ENCODE measurements around the gene SLC29A2. TPM values are rescaled to one million over a fixed set of nuclear protein-coding genes. Genes with fewer than 3 reads are reported as not detected.

The SLC29A2 gene
- polyA plus RNA-seq, 1 of the 3 experiments (the other 2 are of a cell fraction), result 3.2 TPM

DNA sequence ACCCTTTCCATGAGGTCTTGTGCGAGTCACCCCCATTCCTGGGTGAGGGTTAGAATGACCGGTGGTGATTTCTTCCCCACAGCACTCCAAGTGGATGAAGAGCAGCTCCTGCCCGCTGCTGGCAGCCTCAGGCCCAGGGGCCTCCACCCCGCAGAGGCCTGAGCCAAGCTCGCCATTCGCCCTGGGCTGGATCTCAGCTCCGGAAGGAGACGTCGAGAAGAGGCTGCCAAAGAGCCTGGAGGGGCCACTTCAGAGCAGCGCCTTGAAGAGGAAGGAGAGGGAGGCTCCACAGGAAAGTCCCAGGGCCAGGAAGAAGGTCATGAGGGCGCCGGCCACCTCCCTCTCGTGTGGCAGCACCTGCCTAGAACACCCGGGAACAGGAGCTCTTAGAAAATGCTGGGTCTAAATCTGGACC lies 8.4 kb downstream of the SLC29A2 start:
- no peak for TF ChIP-seq GABPA (IDR thresholded peaks at IDR 0.05; ENCODE audit: low read depth)
- TF ChIP-seq CHD2 (IDR thresholded peaks at IDR 0.05; ENCODE audit: low read length, partially characterized antibody), result no peak
- no peak for TF ChIP-seq SMC3 (IDR thresholded peaks at IDR 0.05; ENCODE audit: low read depth, low read length)
- no peak for TF ChIP-seq TCF12 (IDR thresholded peaks at IDR 0.05)
- no peak for TF ChIP-seq TAF1 (IDR thresholded peaks at IDR 0.05; ENCODE audit: borderline replicate concordance, low read depth, low read length)
- no peak for TF ChIP-seq GATA2 (CRISPR knock-in tag; IDR thresholded peaks at IDR 0.05)
- TF ChIP-seq, protein P1, sequence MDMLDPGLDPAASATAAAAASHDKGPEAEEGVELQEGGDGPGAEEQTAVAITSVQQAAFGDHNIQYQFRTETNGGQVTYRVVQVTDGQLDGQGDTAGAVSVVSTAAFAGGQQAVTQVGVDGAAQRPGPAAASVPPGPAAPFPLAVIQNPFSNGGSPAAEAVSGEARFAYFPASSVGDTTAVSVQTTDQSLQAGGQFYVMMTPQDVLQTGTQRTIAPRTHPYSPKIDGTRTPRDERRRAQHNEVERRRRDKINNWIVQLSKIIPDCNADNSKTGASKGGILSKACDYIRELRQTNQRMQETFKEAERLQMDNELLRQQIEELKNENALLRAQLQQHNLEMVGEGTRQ (IDR thresholded peaks at IDR 0.05; ENCODE audit: borderline replicate concordance, low read depth, low read length), result no peak
- TF ChIP-seq, protein P2, sequence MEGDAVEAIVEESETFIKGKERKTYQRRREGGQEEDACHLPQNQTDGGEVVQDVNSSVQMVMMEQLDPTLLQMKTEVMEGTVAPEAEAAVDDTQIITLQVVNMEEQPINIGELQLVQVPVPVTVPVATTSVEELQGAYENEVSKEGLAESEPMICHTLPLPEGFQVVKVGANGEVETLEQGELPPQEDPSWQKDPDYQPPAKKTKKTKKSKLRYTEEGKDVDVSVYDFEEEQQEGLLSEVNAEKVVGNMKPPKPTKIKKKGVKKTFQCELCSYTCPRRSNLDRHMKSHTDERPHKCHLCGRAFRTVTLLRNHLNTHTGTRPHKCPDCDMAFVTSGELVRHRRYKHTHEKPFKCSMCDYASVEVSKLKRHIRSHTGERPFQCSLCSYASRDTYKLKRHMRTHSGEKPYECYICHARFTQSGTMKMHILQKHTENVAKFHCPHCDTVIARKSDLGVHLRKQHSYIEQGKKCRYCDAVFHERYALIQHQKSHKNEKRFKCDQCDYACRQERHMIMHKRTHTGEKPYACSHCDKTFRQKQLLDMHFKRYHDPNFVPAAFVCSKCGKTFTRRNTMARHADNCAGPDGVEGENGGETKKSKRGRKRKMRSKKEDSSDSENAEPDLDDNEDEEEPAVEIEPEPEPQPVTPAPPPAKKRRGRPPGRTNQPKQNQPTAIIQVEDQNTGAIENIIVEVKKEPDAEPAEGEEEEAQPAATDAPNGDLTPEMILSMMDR (IDR thresholded peaks at IDR 0.05), result no peak
- no peak for TF ChIP-seq RFX5 (IDR thresholded peaks at IDR 0.05; ENCODE audit: low read length)
- no peak for TF ChIP-seq NRF1 (IDR thresholded peaks at IDR 0.05; ENCODE audit: low read depth, low read length)
- TF ChIP-seq FOXM1 (IDR thresholded peaks at IDR 0.05; ENCODE audit: low read depth), result no peak
- no peak for TF ChIP-seq FOXJ3 (CRISPR knock-in tag; IDR thresholded peaks at IDR 0.05)
- no peak for TF ChIP-seq JUND (IDR thresholded peaks at IDR 0.05)
- CTCF ChIA-PET, result interaction anchor here (0.6 to 4.1 kb wide), 20 partner anchors 9 to 1508 kb away, joined by 3 to 27 read pairs (median 5); partner anchors contain the start of genes B4GAT1, BRMS1, RIN1 and SLC29A2
- no peak overlapping the region for H3K27ac ChIP-seq (ENCODE audit: low read depth in 2 of 2, low read length in 1 of 2)
- H3F3A ChIP-seq (replicated peaks; ENCODE audit: insufficient read depth), result peaks cover 3% of the 10 kb centered on the region
- WGBS (ENCODE audit: low lambda C conversion rate), result 85% methylated on average over 10 of the region's 14 CpGs
- H3K79me2 ChIP-seq (ENCODE audit: insufficient read depth), result no peaks in the 10 kb centered on the region
- no peak overlapping the region for H3K4me3 ChIP-seq (ENCODE audit: low read depth in 2 of 2, low read length in 1 of 2)
- H3K36me3 ChIP-seq (replicated peaks in 1 of 2; ENCODE audit: control insufficient read depth in 1 of 2, insufficient read depth in 2 of 2, low read length in 1 of 2), result no peaks in the 10 kb centered on the region
- H3K4me2 ChIP-seq, result no peak overlapping the region
- no peak for DNase-seq
- POLR2A ChIA-PET, result interaction anchor here (1.1 kb wide), 1 partner anchor 52 kb away, joined by 3 read pairs; no protein-coding TSS in a partner anchor
- no peaks in the 10 kb centered on the region for H3K9me3 ChIP-seq
- H4K20me1 ChIP-seq (ENCODE audit: insufficient read depth), result no peaks in the 10 kb centered on the region
- H2AFZ ChIP-seq (ENCODE audit: low read depth), result no peak overlapping the region
- peaks cover 0 to 7% of the 10 kb centered on the region in 2 experiments; a peak in 1 of 4 replicates for H3K4me1 ChIP-seq (ENCODE audit: control insufficient read depth in 1 of 2, insufficient read depth in 2 of 2, low read depth in 1 of 2, low read length in 1 of 2)
- no peaks in the 10 kb centered on the region for H3K27me3 ChIP-seq (ENCODE audit: insufficient read depth)
- H3K9ac ChIP-seq, result no peak overlapping the region
- no peaks in the 10 kb centered on the region for H3K9me2 ChIP-seq

DNA sequence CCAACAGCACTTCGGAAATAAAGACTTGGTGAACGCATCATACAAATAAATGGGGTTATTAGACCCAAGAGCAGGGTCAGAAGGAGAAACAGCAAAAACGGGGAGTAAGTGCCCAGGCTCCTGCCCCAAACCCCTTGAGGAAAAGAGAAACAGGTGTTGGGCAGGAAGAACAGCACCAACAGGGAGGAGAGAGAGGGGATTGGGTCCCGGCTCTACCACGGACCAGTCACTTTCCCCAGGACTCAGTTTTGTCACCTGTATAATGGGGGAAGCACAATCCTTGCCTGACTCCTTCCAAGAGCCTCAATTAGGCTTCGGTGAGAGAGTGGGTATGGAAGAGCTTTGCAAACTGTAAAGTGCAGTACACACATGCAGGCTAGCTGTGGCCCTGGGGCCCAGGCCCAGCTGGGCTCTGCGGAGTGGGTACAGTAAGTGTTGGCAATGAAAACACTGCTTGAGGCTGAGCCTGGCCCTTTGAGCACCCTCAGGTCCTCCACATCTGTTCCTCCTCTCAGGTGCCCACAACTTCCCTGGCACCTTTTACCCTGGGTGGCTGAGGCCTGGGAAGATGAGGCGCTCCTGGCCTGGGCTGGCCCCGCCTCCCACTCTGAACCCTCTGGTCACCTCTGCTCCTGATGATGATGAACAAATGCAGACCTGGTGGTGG lies 8.9 kb downstream of the SLC29A2 start:
- Histone ChIP-seq H3F3A (replicated peaks; ENCODE audit: insufficient read depth) (peaks cover 3% of the 10 kb centered on the region), H3K36me3 (replicated peaks in 1 of 2; ENCODE audit: control insufficient read depth in 1 of 2, insufficient read depth in 2 of 2, low read length in 1 of 2) (no peaks in the 10 kb centered on the region), H3K27ac (ENCODE audit: low read depth in 2 of 2, low read length in 1 of 2) (no peak overlapping the region), H3K27me3 (ENCODE audit: insufficient read depth) (no peaks in the 10 kb centered on the region), H3K9ac (no peak overlapping the region), H3K79me2 (ENCODE audit: insufficient read depth) (no peaks in the 10 kb centered on the region), H3K4me2 (no peak overlapping the region), H2AFZ (ENCODE audit: low read depth) (no peak overlapping the region), H3K9me2 (no peaks in the 10 kb centered on the region), H3K4me3 (ENCODE audit: low read depth in 2 of 2, low read length in 1 of 2) (no peak overlapping the region), H4K20me1 (ENCODE audit: insufficient read depth) (no peaks in the 10 kb centered on the region), H3K4me1 (ENCODE audit: control insufficient read depth in 1 of 2, insufficient read depth in 2 of 2, low read depth in 1 of 2, low read length in 1 of 2) (peaks cover 0 to 7% of the 10 kb centered on the region in 2 experiments; a peak in 1 of 4 replicates), H3K9me3 (no peaks in the 10 kb centered on the region)
- WGBS (ENCODE audit: low lambda C conversion rate), result 79% methylated on average over 8 of the region's 9 CpGs
- no peak for DNase-seq
- TF ChIP-seq SMC3 (IDR thresholded peaks at IDR 0.05; ENCODE audit: low read depth, low read length), result no peak
- no peak for TF ChIP-seq RFX5 (IDR thresholded peaks at IDR 0.05; ENCODE audit: low read length)
- TF ChIP-seq, protein P3, sequence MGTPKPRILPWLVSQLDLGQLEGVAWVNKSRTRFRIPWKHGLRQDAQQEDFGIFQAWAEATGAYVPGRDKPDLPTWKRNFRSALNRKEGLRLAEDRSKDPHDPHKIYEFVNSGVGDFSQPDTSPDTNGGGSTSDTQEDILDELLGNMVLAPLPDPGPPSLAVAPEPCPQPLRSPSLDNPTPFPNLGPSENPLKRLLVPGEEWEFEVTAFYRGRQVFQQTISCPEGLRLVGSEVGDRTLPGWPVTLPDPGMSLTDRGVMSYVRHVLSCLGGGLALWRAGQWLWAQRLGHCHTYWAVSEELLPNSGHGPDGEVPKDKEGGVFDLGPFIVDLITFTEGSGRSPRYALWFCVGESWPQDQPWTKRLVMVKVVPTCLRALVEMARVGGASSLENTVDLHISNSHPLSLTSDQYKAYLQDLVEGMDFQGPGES (IDR thresholded peaks at IDR 0.05; ENCODE audit: low read depth, low read length), result no peak
- TF ChIP-seq POLR2AphosphoS5 (IDR thresholded peaks at IDR 0.05; ENCODE audit: low read depth, low read length), result no peak
- no peak for TF ChIP-seq FOSL2 (IDR thresholded peaks at IDR 0.05; ENCODE audit: borderline replicate concordance, low read depth)
- no peak for TF ChIP-seq MEF2A (IDR thresholded peaks at IDR 0.05; ENCODE audit: borderline replicate concordance, low read depth)
- ChIA-PET POLR2A (interaction anchor here (0.8 to 1.1 kb wide), 2 partner anchors 14 to 51 kb away, joined by 3 read pairs; no protein-coding TSS in a partner anchor), CTCF (interaction anchor here (1.0 to 4.1 kb wide), 17 partner anchors 9 to 67 kb away, joined by 3 to 27 read pairs (median 5); partner anchors contain the start of genes B4GAT1, RIN1 and SLC29A2)

All from SK-N-SH (cell line).